Stomach (tissue), 9 donors: ENCODE results near the gene RYR3. TPM values are rescaled to one million over a fixed set of nuclear protein-coding genes. Genes with fewer than 3 reads are reported as not detected.

Experiments used
- DNase-seq, 2 donors: peaks; one replicate each; pipeline versions ENCODE4 v3.0.0 to v3.0.0-alpha.2; 2013 to 2019
- H3K27ac ChIP-seq, 5 donors: fragments of 200-600 bp in 4 of 5; sonication (generic) in 4 of 5; one replicate each; pipeline ENCODE4 v1.5.1; 2013 to 2019; ENCODE audit warnings: mild to moderate bottlenecking in 1 of 5, moderate library complexity in 1 of 5
- H3K27me3 ChIP-seq, 3 donors: fragments of 200-600 bp; sonication (generic); one replicate each; pipeline ENCODE4 v1.5.1; 2017 to 2019; ENCODE audit warnings: mixed run types in 1 of 3
- H3K36me3 ChIP-seq, 4 donors: fragments of 200-600 bp; sonication (generic); 1 replicate in 3 of 4; 2 replicates in 1 of 4; pipeline ENCODE4 v1.5.1; 2016 to 2019
- H3K4me1 ChIP-seq, 4 donors: fragments of 200-600 bp; sonication (generic); one replicate each; pipeline ENCODE4 v1.5.1; 2016 to 2019
- H3K4me3 ChIP-seq, 4 donors: fragments of 200-600 bp; sonication (generic) in 3 of 4; one replicate each; pipeline ENCODE4 v1.5.1; 2016 to 2019; ENCODE audit warnings: mild to moderate bottlenecking in 1 of 4
- H3K9me3 ChIP-seq, 4 donors: fragments of 200-600 bp; sonication (generic); one replicate each; pipeline ENCODE4 v1.5.1; 2016 to 2019
- EP300 ChIP-seq: sonication (generic); formaldehyde crosslinking; IDR thresholded peaks from one replicate; pipeline ENCODE4 v1.6.1; 2017; ENCODE audit warnings: antibody characterized with exemption
- POLR2A ChIP-seq, 4 donors: fragments of 450-650 bp; IDR thresholded peaks; one replicate each; pipeline ENCODE4 v1.6.1; 2016; ENCODE audit warnings: antibody characterized with exemption in 4 of 4, control low read depth in 2 of 4, mild to moderate bottlenecking in 1 of 4, moderate library complexity in 1 of 4
- POLR2AphosphoS5 ChIP-seq, 3 donors: sonication (generic); formaldehyde crosslinking; IDR thresholded peaks; one replicate each; pipeline ENCODE4 v1.6.1; 2016; ENCODE audit warnings: antibody characterized with exemption in 3 of 3
- WGBS, 5 donors: extraction: QIAGEN DNeasy Blood & Tissue Kit in 3 of 5; methylation state at CpG; one replicate each; pipeline versions ENCODE4 v1.1.5 to v1.1.7; 2013 to 2018; 5-methylcytosine and 5-hydroxymethylcytosine counted together
- intact Hi-C: fragments of 100-400 bp; cut with DNase I; formaldehyde crosslinking; loops from one replicate; pipeline ENCODE4 v1.15.1; 2023; ENCODE audit warnings: low total_unique reads
- polyA plus RNA-seq, 3 donors: library from polyadenylated mRNA; stranded (reverse); fragments of 200-250 nt; gene quantifications; one replicate each; pipeline ENCODE4 v1.2.3, GENCODE V29; 2013
- total RNA-seq, 5 donors: library from RNA; depleted of rRNA; stranded (reverse); fragments of >200 nt; gene quantifications; one replicate each; pipeline versions ENCODE4 v1.1.0 to v1.2.3, GENCODE V29; 2014 to 2016
- TF ChIP-seq, protein P1 (sequence below), 7 experiments: fragments of 450-650 bp in 4 of 7; fragments of 200-600 bp in 3 of 7; sonication (generic) in 3 of 7; IDR thresholded peaks; one replicate each; pipeline ENCODE4 v1.5.1; 2016 to 2019; ENCODE audit warnings: antibody characterized with exemption in 7 of 7, control low read depth in 2 of 7, mild to moderate bottlenecking in 1 of 7
- donor health status: healthy with polysubstance abuse.
- donor health status: Bipolar disorder and iron deficiency.
- donor health status: healthy.

RYR3 gene
- total and polyA plus RNA-seq, 8 donors: 0.12 to 36.2 (median 4.0) TPM

DNA sequence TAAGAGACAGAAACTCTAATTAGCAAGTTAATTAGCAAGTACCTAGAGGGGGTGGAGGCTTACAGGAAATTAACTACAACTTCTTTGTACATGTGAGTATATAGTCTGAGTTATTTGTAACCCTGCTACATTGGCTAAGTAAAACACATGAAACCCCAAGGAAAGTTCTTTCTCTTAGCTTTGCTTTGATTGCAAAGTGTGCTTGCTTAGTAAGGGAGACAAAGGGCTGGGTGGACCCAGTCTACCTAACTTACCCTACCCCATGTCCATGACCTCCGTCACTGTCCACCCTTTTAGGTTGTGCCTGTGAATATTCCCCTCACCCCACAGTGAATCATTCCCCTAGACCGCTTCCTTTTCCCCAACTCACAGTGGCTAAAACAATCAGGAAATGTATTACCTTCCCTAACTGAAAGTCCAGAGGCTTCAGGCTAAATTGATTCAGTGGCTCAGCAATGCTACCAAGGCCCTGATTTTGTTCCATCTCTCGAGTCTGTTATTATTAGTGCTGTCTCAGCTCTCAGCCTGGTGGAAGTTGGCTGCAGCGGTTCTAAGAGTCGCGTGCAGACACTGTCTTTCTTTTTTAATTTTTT, 31.1 kb upstream of the RYR3 start:
- H3K9me3 ChIP-seq: peaks cover 0 to under 1% (median 0%) of the 10 kb centered on the region in 4 donors
- DNase-seq: no peak
- H3K36me3 ChIP-seq: no peaks in the 10 kb centered on the region
- 84 to 91% (median 88%) methylated on average over 6 of the region's 6 CpGs for WGBS, 5 donors
- intact Hi-C loops: no loop called here
- no peak overlapping the region for H3K4me3 ChIP-seq
- no peak for TF ChIP-seq POLR2AphosphoS5 (IDR thresholded peaks at IDR 0.05)
- TF ChIP-seq, protein P1, sequence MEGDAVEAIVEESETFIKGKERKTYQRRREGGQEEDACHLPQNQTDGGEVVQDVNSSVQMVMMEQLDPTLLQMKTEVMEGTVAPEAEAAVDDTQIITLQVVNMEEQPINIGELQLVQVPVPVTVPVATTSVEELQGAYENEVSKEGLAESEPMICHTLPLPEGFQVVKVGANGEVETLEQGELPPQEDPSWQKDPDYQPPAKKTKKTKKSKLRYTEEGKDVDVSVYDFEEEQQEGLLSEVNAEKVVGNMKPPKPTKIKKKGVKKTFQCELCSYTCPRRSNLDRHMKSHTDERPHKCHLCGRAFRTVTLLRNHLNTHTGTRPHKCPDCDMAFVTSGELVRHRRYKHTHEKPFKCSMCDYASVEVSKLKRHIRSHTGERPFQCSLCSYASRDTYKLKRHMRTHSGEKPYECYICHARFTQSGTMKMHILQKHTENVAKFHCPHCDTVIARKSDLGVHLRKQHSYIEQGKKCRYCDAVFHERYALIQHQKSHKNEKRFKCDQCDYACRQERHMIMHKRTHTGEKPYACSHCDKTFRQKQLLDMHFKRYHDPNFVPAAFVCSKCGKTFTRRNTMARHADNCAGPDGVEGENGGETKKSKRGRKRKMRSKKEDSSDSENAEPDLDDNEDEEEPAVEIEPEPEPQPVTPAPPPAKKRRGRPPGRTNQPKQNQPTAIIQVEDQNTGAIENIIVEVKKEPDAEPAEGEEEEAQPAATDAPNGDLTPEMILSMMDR (IDR thresholded peaks at IDR 0.05): no peak
- no peak for TF ChIP-seq POLR2A (IDR thresholded peaks at IDR 0.05)
- H3K4me1 ChIP-seq: no peaks in the 10 kb centered on the region
- no peak overlapping the region for H3K27ac ChIP-seq
- H3K27me3 ChIP-seq: peaks cover 0 to 8% (median 0%) of the 10 kb centered on the region in 3 donors

GRCh38 chr15:33282226-33283020, 28.3 kb upstream of the RYR3 start:
- Histone ChIP-seq H3K36me3 (no peaks in the 10 kb centered on the region), H3K4me1 (no peaks in the 10 kb centered on the region), H3K27me3 (peaks cover 0 to 6% (median 0%) of the 10 kb centered on the region in 3 donors), H3K27ac (no peak overlapping the region), H3K4me3 (no peak overlapping the region), H3K9me3 (no peaks in the 10 kb centered on the region)
- intact Hi-C loops: no loop called here
- 63 to 75% (median 70%) methylated on average over 6 of the region's 6 CpGs for WGBS, 5 donors
- TF ChIP-seq EP300: no peak
- no peak for TF ChIP-seq POLR2AphosphoS5 (IDR thresholded peaks at IDR 0.05)
- no peak for TF ChIP-seq POLR2A (IDR thresholded peaks at IDR 0.05)
- TF ChIP-seq, protein P1 (IDR thresholded peaks at IDR 0.05): no peak
- DNase-seq: no peak

GRCh38 chr15:33283576-33283975, 27.2 kb upstream of the RYR3 start:
- intact Hi-C loops: no loop called here
- TF ChIP-seq POLR2AphosphoS5 (IDR thresholded peaks at IDR 0.05) (no peak), POLR2A (IDR thresholded peaks at IDR 0.05) (no peak)
- TF ChIP-seq, protein P1 (IDR thresholded peaks at IDR 0.05): no peak
- Histone ChIP-seq H3K36me3 (no peaks in the 10 kb centered on the region), H3K4me3 (no peak overlapping the region), H3K27me3 (peaks cover 0 to 6% (median 0%) of the 10 kb centered on the region in 3 donors), H3K9me3 (no peaks in the 10 kb centered on the region), H3K27ac (no peak overlapping the region), H3K4me1 (no peaks in the 10 kb centered on the region)
- no peak for DNase-seq
- WGBS, 5 donors: 87 to 95% (median 92%) methylated on average over 2 of the region's 2 CpGs

DNA sequence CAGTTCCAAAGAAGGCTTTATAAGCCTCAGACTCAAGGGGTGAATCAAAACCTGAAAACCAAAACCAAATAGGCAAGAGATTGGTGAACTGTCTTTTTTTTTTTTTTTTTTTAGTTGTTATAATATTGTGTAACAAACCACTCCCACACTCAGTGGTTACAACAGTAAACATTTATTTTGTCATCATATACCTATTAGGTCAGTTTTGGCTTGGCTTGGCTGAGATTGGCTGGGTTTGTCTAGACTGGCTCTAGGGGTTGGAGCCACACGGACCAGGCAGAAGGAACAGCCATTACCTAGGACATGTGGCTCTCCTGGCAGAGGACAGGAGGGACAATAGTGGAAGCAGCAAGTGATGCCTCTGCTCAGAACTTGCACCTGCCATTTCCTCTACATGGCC, 26.4 kb upstream of the RYR3 start:
- H3K36me3 ChIP-seq: no peaks in the 10 kb centered on the region
- DNase-seq: no peak
- no peak overlapping the region for H3K27ac ChIP-seq
- intact Hi-C loops: no loop called here
- H3K4me3 ChIP-seq: no peak overlapping the region
- H3K4me1 ChIP-seq: no peaks in the 10 kb centered on the region
- peaks cover 0 to under 1% (median 0%) of the 10 kb centered on the region in 3 donors for H3K27me3 ChIP-seq
- TF ChIP-seq POLR2AphosphoS5 (IDR thresholded peaks at IDR 0.05) (no peak), POLR2A (IDR thresholded peaks at IDR 0.05) (no peak), EP300 (no peak)
- TF ChIP-seq, protein P1 (IDR thresholded peaks at IDR 0.05): no peak
- H3K9me3 ChIP-seq: no peaks in the 10 kb centered on the region
- 63 to 83% (median 68%) methylated on average over 1 of the region's 1 CpG for WGBS, 5 donors
